HEK293T (cell line): ENCODE data around the gene TMEM174.

ENCODE experiments used
- BHLHE40 ChIP-seq: fragments of 450-650 bp; IDR thresholded peaks from 2 replicates; pipeline ENCODE4 v1.6.1; 2016; ENCODE audit warnings: mild to moderate bottlenecking, moderate library complexity, borderline replicate concordance
- ELF4 ChIP-seq: fragments of 450-650 bp; IDR thresholded peaks from 2 replicates; pipeline ENCODE4 v1.6.1; 2017; ENCODE audit warnings: antibody characterized with exemption
- FOXA1 ChIP-seq: fragments of 450-650 bp; IDR thresholded peaks from 2 replicates; pipeline ENCODE4 v1.6.1; 2016; ENCODE audit warnings: mild to moderate bottlenecking
- TARDBP ChIP-seq: fragments of 450-650 bp; IDR thresholded peaks from 2 replicates; pipeline ENCODE4 v1.6.1; 2016

DNA sequence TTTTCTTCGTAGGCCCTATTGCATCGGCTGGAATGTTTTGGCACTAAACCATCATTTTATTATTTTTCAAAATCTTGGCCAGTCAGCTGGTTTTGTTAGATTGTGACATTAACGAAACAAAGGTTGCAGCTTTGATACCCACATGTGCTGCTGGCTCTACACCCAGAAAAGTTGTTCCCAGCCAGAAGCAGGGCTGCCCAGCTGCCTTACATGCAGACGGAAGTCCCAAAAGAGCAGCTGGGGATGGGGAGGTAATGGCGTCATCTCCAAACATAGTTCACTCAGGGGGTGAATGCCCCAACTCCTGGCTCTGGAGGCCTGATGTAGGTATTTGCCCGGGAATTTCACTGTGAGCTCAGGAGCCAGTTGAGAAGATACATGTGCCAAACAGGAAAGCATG lies 29.3 kb upstream of the TMEM174 start:
- TF ChIP-seq BHLHE40: no peak
- no peak for TF ChIP-seq FOXA1
- no peak for TF ChIP-seq TARDBP
- no peak for TF ChIP-seq ELF4
